SU-DHL-6 (cell line): Measurements from ENCODE around the gene TRIM33.
"Not testable (repeated sequence)": the region's sequence is repeated elsewhere in the genome, so short reads cannot be mapped to it uniquely, and the experiment has no call there.

Source experiments
- H2AFZ ChIP-seq: fragments of 200-600 bp; sonication (generic); 2 replicates; pipeline ENCODE4 v1.6.1; 2014; ENCODE audit warnings: low read depth, mild to moderate bottlenecking, moderate library complexity, mixed read lengths, antibody characterized with exemption, low read length; ENCODE audit not compliant: severe bottlenecking
- H3F3A ChIP-seq: fragments of 200-600 bp; shearing (Covaris generic); 2 replicates; pipeline ENCODE4 v1.6.0; 2016; ENCODE audit warnings: antibody characterized with exemption, mild to moderate bottlenecking; ENCODE audit not compliant: insufficient read depth
- H3K27ac ChIP-seq: fragments of 200-600 bp; sonication (generic); 2 replicates; pipeline ENCODE4 v1.5.1; 2016; ENCODE audit warnings: low read depth, mild to moderate bottlenecking, low read length, moderate library complexity, mixed read lengths
- H3K27me3 ChIP-seq: fragments of 200-600 bp; sonication (generic), shearing (Covaris generic); 2 replicates; pipeline ENCODE4 v1.6.0; 2014; ENCODE audit warnings: mild to moderate bottlenecking, low read length
- H3K36me3 ChIP-seq: fragments of 200-600 bp; sonication (generic); 2 replicates; pipeline ENCODE4 v1.6.1; 2014; ENCODE audit warnings: mild to moderate bottlenecking, low read length, mixed read lengths
- H3K4me2 ChIP-seq: fragments of 300-600, 200-600 bp; shearing (Covaris generic), sonication (generic); 2 replicates; pipeline ENCODE4 v1.6.0; 2014; ENCODE audit warnings: low read length, low read depth, mild to moderate bottlenecking; ENCODE audit not compliant: poor library complexity, severe bottlenecking
- H3K4me3 ChIP-seq: fragments of 200-600 bp; sonication (generic); 2 replicates; pipeline ENCODE4 v1.5.1; 2014; ENCODE audit warnings: antibody characterized with exemption, low read length, mild to moderate bottlenecking, mixed read lengths; ENCODE audit not compliant: insufficient read depth, poor library complexity, severe bottlenecking
- H3K79me2 ChIP-seq: fragments of 200-600 bp; sonication (generic); 2 replicates; pipeline ENCODE4 v1.6.1; 2014; ENCODE audit warnings: mild to moderate bottlenecking, low read length, moderate library complexity; ENCODE audit not compliant: insufficient read depth
- H3K9ac ChIP-seq: fragments of 200-600 bp; sonication (generic); 2 replicates; pipeline ENCODE4 v1.7.0; 2014; ENCODE audit warnings: mild to moderate bottlenecking, low read length
- H3K9me2 ChIP-seq: fragments of 200-600 bp; sonication (generic); replicated peaks from 2 replicates; pipeline ENCODE4 v1.6.1; 2014; ENCODE audit warnings: low read length; ENCODE audit not compliant: insufficient read depth
- H3K9me3 ChIP-seq: fragments of 200-600 bp; sonication (generic); 2 replicates; pipeline ENCODE4 v1.6.1; 2014; ENCODE audit warnings: low read length, mixed read lengths; ENCODE audit not compliant: insufficient read depth
- H4K20me1 ChIP-seq: fragments of 200-600 bp; sonication (generic); 2 replicates; pipeline ENCODE4 v1.6.1; 2014; ENCODE audit warnings: low read depth, mild to moderate bottlenecking, antibody characterized with exemption, low read length, moderate library complexity, mixed read lengths
- EZH2phosphoT487 ChIP-seq: fragments of 200-600 bp; sonication (generic), shearing (Covaris generic); conservative IDR thresholded peaks from 2 replicates; pipeline ENCODE4 v1.6.1; 2018; ENCODE audit warnings: mild to moderate bottlenecking, antibody characterized with exemption, low read length, moderate library complexity, mixed read lengths
- TF ChIP-seq, protein P1 (sequence below): fragments of 200-600 bp; sonication (generic); IDR thresholded peaks from one replicate; pipeline ENCODE4 v1.5.1; 2017; ENCODE audit warnings: antibody characterized with exemption, mild to moderate bottlenecking, low read length, moderate library complexity; ENCODE audit not compliant: insufficient read depth, poor library complexity, severe bottlenecking

The TRIM33 gene

DNA sequence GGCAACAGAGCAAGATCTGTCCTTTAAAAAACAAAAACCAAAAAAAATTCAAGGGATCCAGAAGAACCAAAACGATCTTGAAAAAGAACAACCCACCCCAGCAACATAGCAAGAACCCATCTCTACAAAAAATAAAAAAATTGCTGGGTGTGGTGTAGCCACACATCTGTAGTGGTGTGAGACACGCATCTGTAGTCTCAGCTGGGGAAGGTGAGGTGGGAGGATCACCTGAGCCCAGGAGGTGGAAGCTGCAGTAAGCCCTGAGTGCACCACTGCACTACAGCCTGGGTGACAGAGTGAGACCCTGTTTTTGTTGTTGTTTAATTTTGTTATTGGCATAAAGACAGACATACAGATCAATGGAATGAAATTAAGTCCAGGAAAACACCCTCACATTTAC is 22.3 kb downstream of the TRIM33 start:
- H3K9ac ChIP-seq = no peak overlapping the region
- peaks cover 99% of the 10 kb centered on the region for H3K79me2 ChIP-seq
- TF ChIP-seq, protein P1, sequence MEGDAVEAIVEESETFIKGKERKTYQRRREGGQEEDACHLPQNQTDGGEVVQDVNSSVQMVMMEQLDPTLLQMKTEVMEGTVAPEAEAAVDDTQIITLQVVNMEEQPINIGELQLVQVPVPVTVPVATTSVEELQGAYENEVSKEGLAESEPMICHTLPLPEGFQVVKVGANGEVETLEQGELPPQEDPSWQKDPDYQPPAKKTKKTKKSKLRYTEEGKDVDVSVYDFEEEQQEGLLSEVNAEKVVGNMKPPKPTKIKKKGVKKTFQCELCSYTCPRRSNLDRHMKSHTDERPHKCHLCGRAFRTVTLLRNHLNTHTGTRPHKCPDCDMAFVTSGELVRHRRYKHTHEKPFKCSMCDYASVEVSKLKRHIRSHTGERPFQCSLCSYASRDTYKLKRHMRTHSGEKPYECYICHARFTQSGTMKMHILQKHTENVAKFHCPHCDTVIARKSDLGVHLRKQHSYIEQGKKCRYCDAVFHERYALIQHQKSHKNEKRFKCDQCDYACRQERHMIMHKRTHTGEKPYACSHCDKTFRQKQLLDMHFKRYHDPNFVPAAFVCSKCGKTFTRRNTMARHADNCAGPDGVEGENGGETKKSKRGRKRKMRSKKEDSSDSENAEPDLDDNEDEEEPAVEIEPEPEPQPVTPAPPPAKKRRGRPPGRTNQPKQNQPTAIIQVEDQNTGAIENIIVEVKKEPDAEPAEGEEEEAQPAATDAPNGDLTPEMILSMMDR = no peak
- no peak for TF ChIP-seq EZH2phosphoT487
- H2AFZ ChIP-seq = no peak overlapping the region
- no peak overlapping the region for H3K4me3 ChIP-seq
- no peaks in the 10 kb centered on the region for H3K27me3 ChIP-seq
- peaks cover 5% of the 10 kb centered on the region; the same call in 1 of the 2 replicates for H4K20me1 ChIP-seq
- H3K9me2 ChIP-seq = no peaks in the 10 kb centered on the region
- H3K27ac ChIP-seq = peak overlapping the region; percentile 45; the same call in 1 of the 2 replicates
- H3K4me2 ChIP-seq = peak overlapping the region; percentile 9
- H3K9me3 ChIP-seq = no peaks in the 10 kb centered on the region
- 0 out of 2 replicates have a peak, but pooled peaks cover 5% of the 10 kb centered on the region for H3K36me3 ChIP-seq
- H3F3A ChIP-seq = peaks cover 31% of the 10 kb centered on the region

DNA sequence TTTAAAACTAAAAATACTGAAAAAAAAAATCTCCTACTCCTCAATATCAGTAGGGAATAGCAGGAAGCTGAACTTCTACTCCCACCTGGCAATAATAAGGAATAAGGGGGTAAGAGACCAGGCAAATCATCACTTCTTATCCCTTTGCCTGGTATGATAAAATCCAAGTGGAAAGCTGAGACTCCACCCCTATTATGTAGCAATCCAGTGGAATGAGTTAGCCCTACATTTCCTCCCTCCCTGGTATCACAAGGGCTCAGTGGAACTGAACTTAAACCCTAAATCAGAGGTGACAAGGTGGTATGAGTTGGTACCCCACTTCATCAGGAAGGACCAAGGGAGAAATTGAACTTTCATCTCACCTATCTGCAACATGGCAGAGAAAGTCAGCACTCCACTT is 25.7 kb downstream of the TRIM33 start:
- Histone ChIP-seq H3K27me3 (no peaks in the 10 kb centered on the region), H3K9me3 (no peaks in the 10 kb centered on the region), H3K36me3 (0 out of 2 replicates have a peak, but pooled peaks cover 5% of the 10 kb centered on the region), H3K4me3 (no peak overlapping the region), H2AFZ (no peak overlapping the region), H3K9me2 (no peaks in the 10 kb centered on the region), H3K9ac (no peak overlapping the region), H3F3A (peaks cover 24% of the 10 kb centered on the region), H3K4me2 (no peak overlapping the region), H4K20me1 (no peaks in the 10 kb centered on the region; the same call in 1 of the 2 replicates), H3K79me2 (peaks cover 97% of the 10 kb centered on the region), H3K27ac (no peak overlapping the region)
- TF ChIP-seq, protein P1 = no peak
- no peak for TF ChIP-seq EZH2phosphoT487

DNA sequence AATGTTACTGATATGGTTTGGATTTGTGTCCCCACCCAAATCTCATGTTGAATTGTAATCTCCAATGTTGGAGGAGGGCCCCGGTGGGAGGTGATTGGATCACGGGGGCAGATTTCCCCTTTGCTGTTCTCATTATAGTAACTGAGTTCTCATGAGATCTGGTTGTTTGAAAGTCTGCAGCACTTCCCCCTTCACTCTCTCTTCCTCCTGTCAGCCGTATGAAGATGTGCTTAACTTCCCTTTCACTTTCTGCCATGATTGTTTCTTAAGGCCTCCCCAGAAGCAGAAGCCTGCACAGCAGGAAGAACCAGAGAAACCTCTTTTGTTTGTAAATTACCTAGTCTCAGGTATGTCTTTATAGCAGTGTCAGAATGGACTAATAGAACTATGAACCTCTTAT is 28.4 kb downstream of the TRIM33 start:
- no peaks in the 10 kb centered on the region for H3K9me2 ChIP-seq
- peak overlapping the region; percentile 15 for H3K4me3 ChIP-seq
- H3K4me2 ChIP-seq = peak overlapping the region; percentile 34
- peak overlapping the region; percentile 61 for H3K27ac ChIP-seq
- H3K79me2 ChIP-seq = peaks cover 95% of the 10 kb centered on the region
- H3K27me3 ChIP-seq = no peaks in the 10 kb centered on the region
- peaks cover 13% of the 10 kb centered on the region for H3F3A ChIP-seq
- H3K36me3 ChIP-seq = 0 out of 2 replicates have a peak, but pooled peaks cover 5% of the 10 kb centered on the region
- H3K9me3 ChIP-seq = no peaks in the 10 kb centered on the region
- H2AFZ ChIP-seq = no peak overlapping the region
- peaks cover 7% of the 10 kb centered on the region; the same call in 1 of the 2 replicates for H4K20me1 ChIP-seq
- H3K9ac ChIP-seq = no peak overlapping the region
- TF ChIP-seq, protein P1 = no peak
- no peak for TF ChIP-seq EZH2phosphoT487

DNA sequence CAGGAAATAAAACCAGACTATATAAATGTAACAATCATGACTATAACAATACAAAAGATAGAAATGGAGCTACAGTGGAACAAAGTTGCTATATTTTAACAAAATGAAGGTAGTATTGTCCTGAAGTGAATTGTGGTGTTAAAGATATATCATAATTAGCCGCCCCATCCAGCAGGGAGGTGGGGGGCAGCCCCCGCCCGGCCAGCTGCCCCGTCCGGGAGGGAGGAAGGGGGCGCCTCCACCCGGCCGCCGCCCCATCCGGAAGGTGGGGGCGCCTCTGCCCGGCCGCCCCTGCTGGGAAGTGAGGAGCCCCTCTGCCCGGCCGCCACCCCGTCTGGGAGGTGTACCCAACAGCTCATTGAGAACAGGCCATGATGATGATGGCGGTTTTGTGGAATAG is 31.4 kb downstream of the TRIM33 start:
- not testable (repeated sequence) for H3K9me2 ChIP-seq, H3K36me3 ChIP-seq, H3K27ac ChIP-seq, H3K4me2 ChIP-seq, H3K9me3 ChIP-seq, H3K9ac ChIP-seq, H2AFZ ChIP-seq, H3K4me3 ChIP-seq, H3K27me3 ChIP-seq
- Histone ChIP-seq H3K79me2 (peaks cover 96% of the 10 kb centered on the region), H3F3A (peaks cover 13% of the 10 kb centered on the region), H4K20me1 (peaks cover 20% of the 10 kb centered on the region)
